Ammon's horn (tissue), 1 donor: ENCODE results near the gene CUEDC2.
"Not testable (repeated sequence)": the region's sequence is repeated elsewhere in the genome, so short reads cannot be mapped to it uniquely, and the experiment has no call there.

Experiments used
- DNase-seq: peaks from one replicate; pipeline ENCODE4 v3.0.0-alpha.2; 2016; ENCODE audit warnings: low spot score

Gene CUEDC2

GRCh38 chr10:102454662-102455487 is 22.5 kb upstream of the CUEDC2 start:
- DNase-seq = not testable (repeated sequence)

DNA sequence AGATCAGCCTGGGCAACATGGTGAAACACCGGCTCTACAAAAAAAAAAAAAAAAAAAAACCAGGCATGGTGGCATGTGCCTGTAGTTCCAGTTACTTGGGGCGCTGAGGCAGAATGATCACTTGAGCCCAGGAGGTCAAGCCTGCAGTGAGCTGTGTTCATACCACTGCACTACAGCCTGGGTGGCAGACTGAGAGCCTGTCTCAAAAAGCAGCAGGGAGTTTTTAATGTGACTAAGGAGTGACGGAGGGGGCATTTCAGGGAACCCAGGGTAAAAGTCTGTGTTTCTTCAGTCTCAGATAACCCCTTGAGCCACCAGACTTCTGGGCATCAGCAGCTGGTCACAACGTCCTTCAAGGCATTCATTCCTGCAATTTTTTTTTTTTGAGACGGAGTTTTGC is 21.1 kb upstream of the CUEDC2 start:
- DNase-seq = no peak

DNA sequence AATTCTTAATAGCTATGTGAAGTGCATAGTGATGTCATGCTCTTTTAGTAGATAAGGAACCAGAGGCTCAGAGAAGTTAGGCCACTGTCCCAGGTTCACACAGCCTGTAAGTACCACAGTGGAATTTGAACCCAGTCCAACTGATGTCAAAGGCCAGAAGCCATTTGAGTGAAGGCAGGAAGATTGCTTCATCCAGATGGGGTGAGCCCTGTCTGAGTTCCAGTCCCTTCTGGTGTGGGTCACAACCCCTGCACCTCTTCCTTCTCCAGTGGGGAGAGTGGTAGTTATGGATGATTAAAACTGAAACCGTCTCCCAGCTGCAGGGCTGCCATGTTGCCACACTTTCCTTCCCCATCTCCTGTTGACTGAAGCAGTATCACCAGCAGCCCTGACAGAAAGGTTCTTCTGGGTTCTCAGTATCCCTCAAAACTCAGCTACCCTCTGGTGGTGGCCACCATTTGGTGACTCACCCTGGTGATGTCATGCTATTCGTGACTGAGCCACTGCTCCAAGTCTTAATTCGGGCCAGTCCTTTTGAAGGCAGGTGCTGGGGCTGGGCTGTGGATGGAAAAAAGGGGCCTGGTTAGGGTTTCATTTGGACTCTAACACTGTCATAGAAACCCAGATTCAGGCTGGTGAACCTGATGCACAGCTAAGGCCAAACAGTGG is 20.4 kb upstream of the CUEDC2 start:
- peak; percentile 76 for DNase-seq

DNA sequence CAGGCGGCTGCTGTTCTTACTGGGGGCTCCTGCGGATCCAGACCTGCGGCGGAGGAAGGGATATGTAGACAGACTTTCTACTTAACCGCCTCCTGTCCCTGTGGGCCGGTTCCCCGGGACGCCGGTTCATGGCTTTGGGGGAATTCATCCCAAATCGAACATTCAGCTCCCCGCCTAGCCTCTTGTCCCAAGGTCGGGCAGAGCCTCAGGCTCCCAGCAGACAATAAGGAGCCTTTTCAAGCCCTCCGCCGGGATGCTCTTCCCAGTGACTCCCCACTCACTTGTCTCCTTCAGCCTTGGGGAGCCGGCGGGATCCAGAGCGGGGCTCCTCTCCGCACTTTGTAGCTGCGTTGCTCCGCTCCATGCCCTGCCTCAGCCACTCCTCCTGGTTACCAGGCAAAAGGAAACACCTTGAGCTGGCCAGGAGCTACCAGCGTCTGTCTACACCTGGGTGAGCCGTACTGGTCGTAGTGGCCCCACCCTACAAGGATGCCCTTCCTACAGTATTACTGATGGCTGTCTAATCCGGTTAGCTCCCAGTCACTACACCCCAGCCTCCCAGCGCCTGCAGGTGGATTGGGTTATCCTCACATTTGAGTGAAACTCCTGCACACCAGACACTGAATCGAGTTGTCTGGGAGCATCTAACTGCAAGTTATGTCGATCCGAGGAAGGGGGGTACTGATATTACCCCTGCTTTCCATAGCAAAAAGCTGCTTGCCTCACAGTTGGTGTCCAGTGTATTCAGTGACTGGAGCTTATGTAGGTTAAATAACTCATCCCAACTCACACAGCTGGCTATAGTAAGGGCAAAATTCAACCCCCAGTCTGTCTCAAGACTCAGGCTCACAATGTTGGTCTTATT is 19.0 kb upstream of the CUEDC2 start, which contains the start of gene C10orf95:
Gene C10orf95 (minus strand): TSS at position 439 of the 865 bp plus-strand sequence. CDS start 450 bp downstream, outside the sequence.
- no peak for DNase-seq

DNA sequence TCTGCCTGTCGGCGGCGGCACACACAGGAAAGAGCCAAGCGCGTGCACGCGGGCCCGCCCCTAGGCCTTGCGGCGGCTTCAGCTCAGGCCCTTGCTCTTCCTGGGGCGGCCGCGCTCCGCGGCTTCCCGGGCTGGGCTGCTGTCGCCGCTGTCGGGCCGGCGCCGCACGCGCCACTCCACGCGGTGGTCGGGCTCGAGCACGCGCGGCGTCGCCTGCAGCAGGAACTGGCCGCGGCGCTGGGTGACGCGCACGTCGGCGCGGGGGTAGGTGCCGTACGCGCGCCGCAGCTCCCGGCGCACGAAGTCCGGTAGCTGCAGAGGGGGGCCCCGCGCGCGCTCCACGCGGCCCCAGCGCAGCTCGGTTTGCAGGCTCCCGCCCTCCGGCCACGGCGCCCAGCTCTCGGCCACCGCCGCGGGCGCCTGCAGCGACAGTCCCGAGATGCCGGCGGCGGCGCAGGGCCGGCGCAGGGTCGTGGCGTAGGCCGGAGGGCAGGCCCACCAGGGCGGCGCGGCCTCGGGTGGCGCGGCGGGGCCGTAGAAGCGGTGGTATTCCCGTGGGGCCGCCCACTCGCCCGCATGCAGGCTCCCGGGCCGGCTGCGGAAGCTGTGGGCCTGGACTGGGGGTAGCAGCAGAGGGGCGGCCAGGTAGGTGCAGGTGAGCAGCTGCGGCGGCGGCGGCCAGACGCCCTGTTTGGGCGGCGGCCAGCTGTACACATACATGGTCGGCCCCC is 18.2 kb upstream of the CUEDC2 start:
- peak; percentile 90 for DNase-seq

GRCh38 chr10:102450124-102450373 is 17.7 kb upstream of the CUEDC2 start:
- peak; percentile 44 for DNase-seq

- DNase-seq = peak; percentile 63
Observed at GRCh38 chr10:102449321-102450123, 17.1 kb upstream of the CUEDC2 start.

DNA sequence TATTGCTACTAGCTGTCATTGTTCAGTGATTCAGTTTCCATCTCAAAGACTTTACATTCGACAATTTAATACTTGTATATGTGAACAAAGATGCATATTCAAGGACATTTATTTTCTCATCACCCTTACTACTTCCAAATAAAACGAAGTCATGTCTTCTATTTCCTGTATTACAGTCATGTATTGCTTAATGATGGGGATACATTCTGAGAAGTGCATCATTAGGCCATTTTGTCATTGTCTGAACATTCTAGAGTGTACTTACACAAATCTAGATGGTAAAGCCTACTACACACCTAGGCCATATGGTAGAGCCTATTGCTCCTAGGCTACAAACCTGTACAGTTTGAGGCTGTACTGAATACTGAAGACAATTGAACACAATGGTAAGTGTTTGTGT is 12.5 kb upstream of the CUEDC2 start:
- no peak for DNase-seq

DNA sequence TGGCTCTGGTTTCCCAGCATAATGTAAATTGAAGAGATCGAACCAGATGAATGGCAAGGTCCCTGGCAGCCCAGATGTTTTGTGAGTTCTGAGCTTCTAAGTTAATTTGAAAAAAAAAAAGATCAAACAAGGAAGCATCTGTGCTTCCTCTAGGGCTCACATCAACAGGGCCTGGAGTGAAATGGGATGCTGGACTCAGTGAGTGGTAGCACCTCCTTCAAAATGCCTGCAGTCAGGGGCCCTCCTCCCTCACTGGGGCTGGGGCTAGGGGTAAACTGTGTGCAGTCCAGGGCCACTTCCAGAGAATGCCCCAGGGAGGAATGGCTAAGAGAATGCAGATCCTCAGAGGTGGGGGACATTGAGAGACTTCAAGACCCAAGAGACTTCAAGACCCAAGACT is 6.0 kb upstream of the CUEDC2 start:
- DNase-seq = no peak

DNA sequence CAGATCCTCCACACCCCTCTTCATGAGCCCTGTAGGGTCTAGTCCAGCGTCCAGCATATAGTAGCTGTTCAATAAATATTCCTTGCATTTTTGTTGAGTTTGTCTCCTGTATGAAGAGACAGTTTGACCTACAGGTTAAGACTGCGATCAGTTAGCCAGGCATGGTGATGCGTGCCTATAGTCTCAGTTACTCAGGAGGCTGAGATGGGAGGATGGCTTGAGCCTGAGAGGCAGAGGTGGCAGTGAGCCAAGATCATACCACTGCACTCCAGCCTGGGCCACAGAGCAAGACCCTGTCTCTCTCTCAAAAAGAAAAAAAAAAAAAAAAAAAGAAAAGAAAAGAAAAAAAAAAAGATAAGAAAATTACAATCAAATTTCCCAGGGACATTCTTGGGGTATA is 5.1 kb upstream of the CUEDC2 start:
- DNase-seq = no peak

- no peak for DNase-seq
Observed at GRCh38 chr10:102436312-102436711, 3.9 kb upstream of the CUEDC2 start.

- no peak for DNase-seq
Observed at GRCh38 chr10:102435529-102436233, 3.3 kb upstream of the CUEDC2 start.

DNA sequence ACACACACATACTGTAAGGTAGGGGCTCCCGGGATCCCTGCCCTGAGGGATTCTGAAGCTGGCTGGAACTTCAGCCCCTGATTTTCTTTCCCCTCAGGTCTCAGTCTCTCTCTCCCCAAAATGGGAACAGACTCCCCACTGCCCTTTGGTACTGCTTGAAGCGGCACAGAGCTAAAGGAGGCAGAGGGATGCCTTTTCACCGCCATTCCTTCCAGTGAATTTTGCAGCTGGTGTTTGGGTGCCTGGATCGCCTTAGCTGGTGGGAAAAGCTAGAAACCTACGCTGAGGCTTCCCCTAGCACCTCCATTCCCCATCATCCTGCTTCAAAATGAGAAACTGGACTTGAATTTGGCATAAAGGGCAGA is 2.7 kb upstream of the CUEDC2 start:
- DNase-seq = no peak

DNA sequence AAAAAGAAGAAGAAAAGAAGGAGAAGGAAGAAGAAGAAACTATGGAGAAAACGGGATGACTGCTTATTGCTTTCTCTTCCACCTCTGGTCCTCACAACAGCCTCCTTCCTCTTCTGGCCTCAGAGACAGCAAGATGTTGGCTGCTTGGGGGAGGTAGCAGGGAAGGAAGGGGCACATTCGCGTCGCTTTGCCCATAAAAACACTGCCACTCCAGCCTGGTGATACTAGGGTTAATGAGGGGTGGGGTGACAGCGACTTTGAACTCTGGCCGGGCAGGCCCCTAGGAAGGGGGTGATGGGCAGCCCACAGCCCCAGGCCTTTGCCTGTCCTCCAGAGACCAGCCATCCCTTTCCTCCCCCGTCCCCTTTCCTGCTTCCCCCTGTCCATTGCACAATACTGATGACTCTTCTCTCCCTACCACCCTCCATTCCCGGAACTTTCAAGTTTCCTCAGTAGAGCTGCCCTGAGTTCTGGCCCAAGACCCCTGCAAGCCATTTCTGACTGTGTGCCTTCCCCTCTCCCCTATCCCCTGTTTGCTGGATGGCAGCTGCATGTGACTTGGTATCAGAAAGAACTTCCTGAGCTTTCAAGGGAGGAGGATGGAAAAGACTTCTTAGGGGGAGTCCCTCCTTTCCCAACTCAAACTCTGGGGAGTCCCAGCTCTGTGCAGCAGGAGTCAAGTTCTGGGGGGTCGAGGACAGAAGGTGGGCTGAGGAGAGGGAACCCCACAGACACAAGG is 2.2 kb upstream of the CUEDC2 start:
- no peak for DNase-seq

- no peak for DNase-seq
Observed at GRCh38 chr10:102433619-102434046, 1.3 kb upstream of the CUEDC2 start.

GRCh38 chr10:102431452-102432124 is 786 bp downstream of the CUEDC2 start:
- DNase-seq = no peak

DNA sequence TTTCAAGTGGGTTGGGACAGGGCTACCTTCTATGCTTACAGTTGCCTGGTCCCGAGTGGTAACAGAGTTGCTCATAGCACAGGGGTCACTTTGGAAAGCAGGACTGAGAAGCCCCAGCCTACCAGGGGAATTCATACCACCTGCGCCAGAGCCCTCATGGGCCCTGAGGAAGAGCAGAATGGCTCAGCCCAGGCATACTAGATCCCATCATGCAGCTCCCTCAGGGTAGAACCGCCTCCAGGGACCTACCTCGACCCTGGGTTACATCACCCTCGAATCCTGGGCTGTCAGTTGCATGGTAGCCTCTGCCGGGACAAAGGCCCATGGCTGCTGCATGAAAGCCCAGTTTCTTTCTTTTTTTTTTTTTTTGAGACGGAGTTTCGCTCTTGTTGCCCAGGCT is 2.9 kb downstream of the CUEDC2 start:
- no peak for DNase-seq

- DNase-seq = no peak
Observed at GRCh38 chr10:102426803-102427287, 5.5 kb downstream of the CUEDC2 start.

DNA sequence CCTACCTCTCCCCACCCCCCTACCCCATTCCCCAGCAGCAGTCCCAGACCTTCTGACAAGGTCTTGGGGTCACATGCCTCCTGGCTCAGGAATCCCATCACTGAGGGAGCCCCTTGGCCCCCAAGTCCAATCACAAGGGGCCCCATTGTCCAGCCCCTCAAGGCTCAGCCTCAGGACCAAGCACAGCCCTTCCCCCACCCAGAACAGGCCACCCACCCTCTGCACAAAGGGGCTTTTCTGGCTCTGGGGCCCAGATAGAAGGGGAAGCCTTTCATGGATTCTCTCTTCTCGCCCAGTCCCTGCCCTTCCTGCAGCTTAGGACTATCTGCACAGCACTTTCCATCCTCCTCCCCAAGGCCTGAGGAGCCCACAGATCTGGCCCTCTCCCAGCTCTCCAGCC is 6.9 kb downstream of the CUEDC2 start:
- DNase-seq = no peak
